HG03139 (cell line): ENCODE data around the gene ANGPTL8.

Experiments used
- ATAC-seq: cut with Tn5 transposase; IDR thresholded peaks from one replicate; pipeline ENCODE4 v1.9.1; 2021; ENCODE audit not compliant: unreplicated experiment

Gene ANGPTL8

DNA sequence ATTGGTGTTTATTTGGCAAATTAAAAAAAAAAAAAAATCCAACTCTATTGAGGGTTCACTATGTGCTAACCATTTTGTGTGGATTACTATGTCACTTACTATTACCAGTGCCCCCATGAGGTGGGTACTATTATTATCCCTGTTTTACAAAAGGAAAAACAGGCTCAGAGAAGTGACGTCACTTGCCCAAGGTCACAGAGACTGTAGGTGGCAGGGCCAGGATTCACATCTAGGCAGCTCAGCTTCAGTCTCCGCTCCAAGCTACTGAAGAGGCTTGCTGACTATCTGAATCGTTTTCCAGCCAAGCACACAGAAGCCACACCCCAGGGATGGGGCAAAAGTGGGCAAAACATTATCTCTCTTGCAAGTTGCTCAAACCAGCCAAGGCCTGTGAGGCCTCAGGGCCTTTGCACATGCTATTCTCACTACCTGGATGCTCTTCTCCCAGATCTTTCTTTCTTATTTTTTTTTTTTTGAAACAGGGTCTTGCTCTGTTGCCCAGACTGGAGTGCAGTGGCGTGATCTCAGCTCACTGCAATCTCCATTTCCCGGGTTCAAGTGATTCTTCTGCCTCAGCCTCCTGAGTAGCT is 4.8 kb upstream of the ANGPTL8 start:
- ATAC-seq: no peak

DNA sequence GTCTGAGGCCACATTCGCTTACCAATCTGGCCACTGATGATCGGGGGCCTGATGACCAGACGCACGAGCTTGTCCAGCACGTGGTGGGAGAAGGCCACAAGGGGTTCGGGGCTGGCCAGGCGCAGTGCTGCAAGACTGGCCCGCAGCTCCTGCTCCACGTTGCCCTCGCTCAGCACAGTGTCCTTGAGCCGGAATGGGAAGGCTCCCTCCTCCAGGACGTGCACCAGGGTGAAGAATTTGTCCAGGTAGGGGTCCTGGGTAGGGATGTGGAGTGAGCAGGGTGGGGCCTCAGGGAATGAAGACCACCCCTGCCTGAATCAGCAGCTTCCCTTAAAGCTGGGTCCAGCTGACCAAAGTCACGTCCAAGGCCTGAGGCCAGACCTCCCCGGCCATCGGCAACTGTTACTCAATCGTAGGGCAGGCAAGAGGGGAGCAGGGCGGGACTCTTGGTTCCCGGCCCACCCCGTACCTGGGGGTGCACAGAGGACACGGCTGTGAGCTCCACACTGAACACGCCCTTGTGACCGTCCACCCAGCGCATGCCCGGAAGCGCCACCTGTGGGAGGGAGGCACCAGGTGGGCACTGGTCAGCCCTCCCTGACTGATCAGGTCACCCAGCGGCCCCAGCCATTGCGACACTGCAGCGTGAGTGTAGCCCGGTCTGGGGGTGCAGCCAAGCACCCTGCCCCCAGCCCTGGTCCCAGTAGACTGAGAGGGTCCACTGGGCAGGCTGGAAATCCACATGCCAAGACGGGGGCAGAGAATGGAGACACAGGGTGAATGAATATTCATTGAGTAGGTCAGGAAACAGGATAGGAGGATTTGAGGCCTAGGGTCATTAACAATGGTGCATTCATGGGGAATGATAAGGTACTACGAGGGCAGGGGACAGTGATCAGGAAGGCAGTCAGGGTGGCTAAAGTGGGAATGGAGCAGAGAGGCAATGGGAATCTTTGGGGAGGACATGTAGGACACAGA is 2.8 kb upstream of the ANGPTL8 start:
- ATAC-seq: no peak

DNA sequence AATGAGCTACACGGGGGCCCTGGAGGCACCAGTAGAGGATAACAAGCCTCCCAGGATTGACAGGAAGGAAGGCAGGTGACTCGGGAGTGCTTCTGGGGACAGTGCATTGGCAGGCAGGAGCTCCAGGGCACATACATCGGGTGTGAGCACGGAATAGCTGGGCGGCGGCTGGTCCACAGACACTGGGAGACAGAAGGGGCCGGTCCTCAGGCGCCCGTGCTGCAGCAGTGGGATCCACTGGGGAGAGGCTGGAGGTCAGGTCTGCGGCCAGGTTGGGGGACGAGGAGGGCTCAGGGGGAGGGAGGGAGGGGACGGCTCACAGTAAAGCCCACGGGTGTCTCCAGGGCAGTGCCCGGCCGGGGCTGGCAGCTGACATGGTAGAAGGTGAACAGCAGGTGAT is 2.1 kb upstream of the ANGPTL8 start:
- ATAC-seq: no peak

DNA sequence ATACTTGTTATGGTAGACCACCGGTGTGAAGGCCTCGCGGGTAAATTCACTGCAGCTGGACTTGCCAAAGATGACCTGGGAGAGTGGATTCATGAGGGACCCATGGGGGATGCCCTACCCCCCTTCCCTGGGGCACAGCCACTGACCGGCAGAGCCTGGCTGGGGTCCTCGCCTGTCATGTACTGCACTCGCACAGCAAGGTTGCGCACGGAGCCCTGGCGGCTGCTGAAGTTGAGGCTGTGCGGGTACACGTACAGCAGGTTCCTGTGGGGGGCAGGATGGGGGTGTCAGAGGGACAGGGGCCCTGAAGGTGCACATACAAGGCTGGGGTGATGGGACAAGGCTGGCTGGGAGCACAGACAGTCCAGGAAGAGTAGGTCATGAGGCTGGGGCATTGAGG is 1.4 kb upstream of the ANGPTL8 start:
- ATAC-seq: no peak

DNA sequence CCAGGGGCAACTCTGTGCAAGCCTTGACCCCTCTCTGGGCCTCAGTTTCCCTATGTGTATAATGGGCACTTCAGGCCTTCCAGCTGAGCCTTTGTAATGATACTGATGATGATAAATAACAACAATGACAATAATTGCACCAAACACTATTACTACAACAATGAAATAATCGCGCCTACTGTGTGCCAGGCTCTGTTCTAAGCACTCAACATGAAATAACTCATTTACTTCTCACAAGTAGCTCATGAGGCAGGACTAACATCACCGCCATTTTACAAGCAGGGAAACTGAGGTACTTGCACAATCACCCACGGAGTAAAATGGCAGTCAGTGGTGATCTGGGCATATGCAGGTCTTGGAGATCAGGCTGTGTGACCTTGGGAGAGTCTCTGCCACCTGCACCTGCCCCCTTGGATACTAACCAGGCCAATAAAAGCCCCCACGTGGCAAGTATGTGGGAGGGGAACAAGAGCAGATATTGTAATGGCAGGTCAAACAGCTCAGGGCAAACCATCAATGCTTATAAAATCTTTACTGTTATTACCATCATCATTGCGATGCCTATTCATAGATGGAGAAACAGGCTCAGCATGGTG is 540 bp upstream of the ANGPTL8 start:
- ATAC-seq: no peak

DNA sequence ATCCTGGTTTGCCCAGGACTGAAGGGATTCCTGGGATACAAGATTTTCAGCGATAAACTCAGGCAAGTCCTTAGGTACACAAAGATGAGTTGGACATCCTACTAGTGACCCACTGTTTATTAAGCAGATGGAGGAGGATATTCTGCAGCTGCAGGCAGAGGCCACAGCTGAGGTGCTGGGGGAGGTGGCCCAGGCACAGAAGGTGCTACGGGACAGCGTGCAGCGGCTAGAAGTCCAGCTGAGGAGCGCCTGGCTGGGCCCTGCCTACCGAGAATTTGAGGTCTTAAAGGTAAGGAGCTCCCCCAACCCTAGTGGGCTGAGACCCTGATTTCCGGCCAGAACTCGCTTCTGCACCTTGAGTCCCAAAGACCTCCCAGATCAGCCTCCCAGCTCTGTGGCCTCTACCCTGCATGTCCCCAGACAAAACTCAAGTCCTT is 607 bp downstream of the ANGPTL8 start:
- ATAC-seq: no peak

DNA sequence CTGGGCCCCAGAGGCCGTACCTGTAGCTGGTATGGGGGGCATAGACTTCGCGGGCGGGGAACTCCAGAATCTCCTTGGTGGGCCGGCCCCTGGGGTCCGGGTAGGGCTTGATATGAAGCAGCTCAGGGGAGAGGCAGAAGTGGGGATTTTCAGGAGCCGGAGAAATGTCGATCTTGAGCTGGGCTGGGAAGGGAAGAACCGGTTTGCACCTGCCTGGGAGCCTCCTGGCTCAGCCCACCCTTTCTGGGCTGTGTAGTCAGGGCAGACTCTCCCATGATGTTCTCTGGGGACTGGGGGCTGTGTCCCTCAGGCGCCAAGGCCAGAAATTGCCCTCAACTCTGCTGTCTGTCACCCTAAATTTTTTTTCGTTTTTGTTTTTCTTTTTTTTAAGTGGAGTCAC is 2.6 kb downstream of the ANGPTL8 start:
- ATAC-seq: no peak

DNA sequence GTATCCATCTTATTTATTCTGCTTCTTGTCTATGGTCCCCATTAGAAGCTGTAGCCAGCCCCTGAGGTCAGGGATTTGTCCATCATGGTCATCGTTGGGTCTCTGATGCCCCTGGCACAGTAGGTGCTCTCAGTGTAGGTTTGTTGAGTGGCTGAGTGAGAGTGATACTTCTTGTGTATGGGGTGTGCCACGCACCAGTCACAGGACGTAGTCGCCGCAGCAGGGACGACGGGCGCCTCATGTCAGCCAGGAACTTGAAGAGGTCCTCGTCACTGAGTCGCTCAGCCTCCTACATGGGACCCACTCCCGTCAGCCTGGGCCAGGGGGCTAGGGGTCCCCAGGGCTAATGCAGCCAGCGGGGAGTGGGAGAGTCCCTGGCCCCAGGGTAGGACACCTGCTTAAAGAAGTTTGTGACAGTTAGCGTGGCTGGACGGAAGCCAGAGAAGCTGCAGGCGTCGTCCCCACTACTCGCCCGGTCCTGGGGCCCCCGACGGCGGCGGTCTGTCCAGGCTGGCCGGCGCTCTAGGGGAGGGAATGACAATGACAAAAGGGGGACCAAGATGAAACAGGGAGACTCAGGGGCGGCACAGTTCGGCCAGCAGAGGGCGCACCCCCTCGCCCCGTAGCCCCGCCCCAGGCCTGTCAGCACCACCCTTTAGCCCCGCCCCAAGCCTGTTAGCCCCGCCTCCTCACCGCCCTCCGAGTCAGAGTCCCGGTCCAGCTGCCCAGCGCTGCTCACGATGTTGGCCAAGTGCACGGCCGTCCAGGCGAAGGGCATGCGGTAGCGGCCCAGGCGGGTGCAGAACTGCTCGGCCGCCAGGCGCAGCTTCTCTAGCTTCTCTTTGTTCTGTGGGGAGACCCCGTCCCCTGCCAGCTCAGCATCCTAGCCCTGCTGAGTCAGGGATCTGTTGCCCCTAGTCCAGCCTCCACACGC is 3.7 kb downstream of the ANGPTL8 start:
- ATAC-seq: no peak

DNA sequence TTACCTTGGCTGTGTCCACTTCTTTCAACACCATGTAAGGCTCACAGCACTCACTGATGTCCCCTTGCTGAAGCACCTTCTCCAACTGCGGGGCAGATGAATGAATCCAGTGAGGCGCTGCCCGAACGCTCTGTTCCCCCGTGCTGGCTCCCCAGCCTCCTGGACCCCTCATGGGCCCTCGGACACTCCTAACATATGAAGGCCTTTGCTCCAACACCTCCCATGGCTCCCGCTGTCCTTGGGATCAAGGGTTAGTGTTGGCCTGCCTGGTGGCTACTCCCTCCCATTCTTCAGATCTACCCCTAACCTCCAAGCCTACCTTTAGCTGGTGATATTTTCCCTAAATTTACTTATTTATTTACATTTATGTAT is 4.4 kb downstream of the ANGPTL8 start:
- no peak for ATAC-seq

DNA sequence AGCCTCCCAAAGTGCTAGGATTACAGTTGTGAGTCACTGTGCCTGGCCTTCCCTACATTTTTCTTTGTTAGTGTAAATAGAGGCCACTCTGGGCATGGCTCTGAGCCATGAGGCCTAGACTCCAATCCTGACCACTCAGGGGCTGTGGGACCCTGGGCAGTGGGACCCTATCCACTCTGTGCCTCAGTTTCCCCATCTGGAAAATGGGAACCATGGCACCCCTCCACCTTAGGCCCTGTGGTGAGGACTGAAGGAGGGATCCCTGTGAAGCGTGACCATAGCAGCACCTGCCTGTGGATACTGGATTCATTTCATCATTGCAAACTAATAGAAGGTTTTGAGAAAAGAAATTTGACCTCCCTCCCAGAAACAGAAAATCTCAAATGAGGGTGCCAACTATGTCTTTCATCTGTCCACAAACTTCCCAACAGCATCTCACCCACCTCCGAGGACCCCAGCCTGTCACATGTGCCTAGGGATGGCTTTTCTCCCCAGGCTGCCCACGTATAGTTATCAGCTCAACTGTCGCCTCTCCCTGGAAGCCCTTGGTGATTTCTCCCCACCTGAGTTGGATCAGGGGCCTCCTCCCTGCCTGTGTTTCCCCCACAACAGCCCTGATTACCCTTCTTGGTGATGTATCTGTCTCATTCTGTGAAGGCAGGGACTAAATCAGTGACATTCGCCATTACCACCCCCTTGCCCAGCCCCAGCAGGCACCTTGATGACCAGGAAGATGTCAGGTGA is 5.6 kb downstream of the ANGPTL8 start:
- no peak for ATAC-seq

DNA sequence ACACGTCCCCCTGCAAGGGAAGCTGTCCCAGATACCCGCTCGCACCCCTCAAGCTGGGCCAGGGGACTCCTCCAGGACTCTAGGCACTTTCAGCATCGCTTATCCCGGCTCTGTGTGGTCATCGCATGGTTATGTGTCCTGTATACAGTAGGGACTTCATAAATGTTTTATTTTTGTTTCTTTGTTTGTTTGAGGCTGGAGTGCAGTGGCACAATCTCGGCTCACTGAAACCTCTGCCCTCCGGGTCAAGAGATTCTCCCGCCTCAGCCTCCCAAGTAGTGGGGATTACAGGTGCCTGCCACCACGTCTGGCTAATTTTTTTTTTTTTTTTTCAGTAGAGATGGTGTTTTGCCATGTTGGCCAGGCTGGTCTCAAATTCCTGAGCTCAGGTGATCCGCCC is 7.5 kb downstream of the ANGPTL8 start:
- ATAC-seq: no peak

DNA sequence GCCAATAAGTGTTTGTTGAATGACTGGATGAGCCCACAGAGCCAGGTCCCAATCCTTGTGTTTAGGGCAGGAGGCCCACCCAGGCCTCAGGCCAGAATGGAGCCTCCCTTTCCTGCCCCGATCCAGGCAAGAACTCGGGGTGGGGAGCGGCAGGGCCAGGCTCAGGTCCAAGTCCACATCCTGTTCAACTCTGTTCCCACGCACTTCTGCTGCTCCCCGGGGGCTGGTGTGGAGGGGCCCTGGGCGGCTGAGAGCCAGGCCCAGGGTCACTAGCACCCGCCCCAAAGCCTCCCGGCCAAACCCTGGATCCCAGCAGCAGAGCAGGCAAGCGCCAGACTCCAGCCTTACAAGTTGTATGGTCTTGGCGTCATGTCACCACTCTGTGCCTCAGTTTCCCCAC is 8.0 kb downstream of the ANGPTL8 start:
- no peak for ATAC-seq

DNA sequence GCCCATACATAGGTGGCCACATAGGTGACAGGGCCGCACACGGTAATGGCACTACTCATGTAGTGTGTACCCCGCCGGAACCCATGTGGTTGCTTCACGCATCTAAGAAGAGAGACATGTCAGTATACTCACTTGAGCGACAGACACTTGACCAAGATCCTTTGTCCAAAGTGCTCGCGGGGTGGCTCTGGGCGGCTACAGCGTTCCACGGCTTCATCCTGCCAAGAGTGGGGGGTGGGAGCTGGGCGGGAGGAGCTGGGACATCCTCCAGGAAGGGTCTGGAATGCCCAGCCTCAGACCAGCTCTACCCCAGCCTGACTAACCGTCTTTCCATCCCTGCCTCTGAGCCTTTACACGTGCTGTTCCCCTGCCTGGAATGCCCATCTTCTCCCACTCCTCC is 8.5 kb downstream of the ANGPTL8 start:
- no peak for ATAC-seq

DNA sequence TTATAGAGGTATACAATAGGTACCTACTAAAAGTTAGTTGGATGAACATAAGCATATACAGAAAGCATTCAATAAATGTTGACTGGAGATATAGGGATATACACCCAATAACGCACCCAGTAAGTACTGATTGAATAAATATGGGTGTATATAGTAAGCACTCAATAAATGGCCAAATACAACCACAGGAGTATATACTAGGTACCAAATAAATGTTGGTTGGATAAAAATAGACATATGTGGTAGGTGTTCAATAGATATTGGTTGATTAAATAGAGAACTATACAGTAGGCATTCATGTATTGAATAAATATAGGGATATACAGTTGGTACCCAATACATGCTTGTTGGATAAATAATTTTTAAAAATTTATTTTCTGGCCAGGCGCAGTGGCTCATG is 9.4 kb downstream of the ANGPTL8 start:
- no peak for ATAC-seq

DNA sequence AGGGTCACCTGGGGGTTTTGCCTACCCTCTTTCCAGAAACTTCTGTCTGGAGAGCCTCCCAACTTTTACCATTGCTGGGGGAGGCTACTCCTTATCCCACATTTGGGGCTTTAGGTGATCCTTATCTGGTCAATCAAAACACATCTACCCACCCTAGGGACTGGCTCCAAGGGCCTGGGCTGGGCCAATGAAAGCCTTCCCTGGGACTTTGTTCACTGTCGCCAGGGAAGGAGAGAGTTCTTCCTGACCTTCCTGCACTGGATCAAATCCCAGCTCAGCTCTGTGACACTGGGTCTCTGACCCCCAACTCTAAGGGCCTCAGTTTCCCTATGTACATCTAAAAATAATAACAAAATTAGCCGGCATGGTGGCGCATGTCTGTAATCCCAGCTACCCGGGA is 11.8 kb downstream of the ANGPTL8 start:
- no peak for ATAC-seq

DNA sequence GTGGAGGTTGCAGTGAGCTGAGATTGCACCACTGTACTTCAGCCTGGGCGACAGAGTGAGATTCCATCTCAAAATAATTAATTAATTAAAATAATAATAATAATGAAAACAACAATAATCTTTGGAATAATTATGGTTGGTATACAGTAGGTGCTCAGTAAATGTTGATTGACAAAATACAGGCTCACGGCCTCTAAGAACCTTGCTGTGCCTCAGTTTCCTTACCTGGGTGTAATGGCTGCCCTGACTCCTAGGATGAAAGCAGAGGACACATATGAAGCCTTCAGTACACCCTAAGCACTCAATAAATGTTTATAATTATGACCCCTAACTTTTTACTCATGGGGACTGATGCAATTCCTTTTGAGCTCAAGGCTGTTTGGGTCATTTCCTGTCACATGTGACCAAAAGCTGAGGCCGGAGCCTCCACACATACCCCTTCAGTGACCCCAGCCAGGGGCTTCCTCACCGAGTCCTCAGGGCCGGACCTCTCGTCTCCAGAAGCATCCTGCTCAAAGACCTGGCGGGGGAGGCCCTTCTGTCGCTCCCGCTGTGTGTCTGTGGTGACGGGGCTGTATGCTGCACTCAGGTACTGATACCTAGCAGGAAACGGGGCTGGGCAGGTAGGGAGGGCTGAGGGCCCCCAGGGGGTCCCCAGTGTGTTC is 12.4 kb downstream of the ANGPTL8 start:
- ATAC-seq: no peak

DNA sequence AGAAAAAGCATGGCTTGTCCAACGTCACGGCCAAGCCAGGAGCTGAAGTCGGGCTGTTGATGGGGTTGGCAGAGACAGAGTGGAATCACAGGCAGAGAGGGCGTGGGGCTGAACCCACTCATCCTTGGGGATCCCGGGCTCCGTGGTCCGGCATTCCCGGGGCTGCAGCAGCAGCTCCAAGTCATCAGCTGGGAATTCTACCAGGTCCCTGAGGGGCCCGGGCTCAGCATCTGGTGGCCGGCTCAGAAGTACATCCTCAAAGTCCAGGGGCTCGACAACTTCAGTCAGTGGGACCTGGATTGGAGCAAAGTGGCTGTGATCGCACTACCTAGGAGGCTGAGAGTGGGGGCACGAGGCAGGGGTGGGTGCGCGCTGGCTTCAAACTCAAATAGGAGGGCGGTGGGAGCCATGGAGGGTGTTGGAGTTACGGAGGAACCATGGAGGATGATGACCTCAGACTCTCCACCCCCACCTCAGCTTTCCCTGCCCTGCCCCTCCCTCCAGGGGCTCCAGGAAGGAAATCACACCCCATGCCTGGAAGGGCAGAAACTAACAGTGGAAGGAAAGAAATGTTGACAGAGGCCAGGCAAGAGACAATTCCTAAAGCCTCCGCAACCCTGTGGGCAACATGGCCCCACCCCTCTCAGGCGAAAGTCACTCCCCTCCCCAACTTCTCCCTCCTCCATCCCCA is 13.4 kb downstream of the ANGPTL8 start:
- ATAC-seq: no peak

DNA sequence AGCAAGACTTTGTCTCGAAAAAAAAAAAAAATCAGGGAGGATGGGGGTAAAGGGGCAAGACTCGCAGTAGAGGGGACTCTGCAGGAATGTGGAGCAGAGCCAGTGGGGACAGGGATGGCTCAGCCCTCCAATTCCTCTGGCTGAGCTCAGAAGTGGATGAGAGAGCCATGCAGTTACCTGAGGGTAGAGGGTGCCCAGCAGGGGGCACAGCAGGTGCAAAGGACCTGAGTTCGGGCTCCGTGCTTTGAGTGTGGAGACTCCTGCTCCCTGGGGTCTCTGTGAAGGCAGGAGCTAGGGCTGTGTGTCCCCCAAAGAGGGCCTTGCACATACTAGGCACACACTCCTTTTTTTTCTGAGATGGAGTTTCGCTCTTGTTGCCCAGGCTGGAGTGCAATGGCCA is 15.2 kb downstream of the ANGPTL8 start:
- no peak for ATAC-seq

DNA sequence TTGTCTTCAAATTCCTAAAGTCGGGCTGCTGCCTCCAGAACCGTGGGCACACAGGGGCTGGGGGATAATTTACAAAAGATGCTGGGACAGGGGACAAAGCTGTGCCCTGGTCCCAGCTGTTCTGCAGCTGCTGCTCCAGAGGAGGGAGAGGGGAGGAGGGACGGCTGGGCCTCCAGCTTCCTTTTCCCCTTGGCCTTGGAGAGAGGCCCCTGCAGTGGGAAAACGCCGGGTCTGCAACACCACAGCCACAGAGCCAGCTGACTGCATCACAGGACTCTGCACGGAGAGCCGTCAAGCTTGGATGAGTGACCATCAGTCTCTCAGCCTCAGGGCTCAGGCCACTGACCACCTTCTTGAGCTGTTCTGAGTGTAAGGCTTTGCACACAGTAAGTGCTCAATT is 16.8 kb downstream of the ANGPTL8 start:
- no peak for ATAC-seq
